GM23248 (cell line): ENCODE data around the gene KRT71.

ENCODE experiments used
- EZH2 ChIP-seq: fragments of 200-600 bp; sonication (generic); IDR thresholded peaks from 2 replicates; pipeline ENCODE4 v1.6.1; 2018; ENCODE audit warnings: antibody characterized with exemption, mild to moderate bottlenecking; ENCODE audit not compliant: insufficient read depth, poor library complexity, severe bottlenecking
- EZH2phosphoT487 ChIP-seq: fragments of 200-600 bp; sonication (generic); IDR thresholded peaks from 2 replicates; pipeline ENCODE4 v1.6.1; 2018; ENCODE audit warnings: antibody characterized with exemption, moderate library complexity, mild to moderate bottlenecking, low read depth; ENCODE audit not compliant: insufficient read depth

GRCh38 chr12:52501490-52501889, 51.5 kb downstream of the KRT71 start:
- TF ChIP-seq EZH2 (no peak), EZH2phosphoT487 (no peak)
